Vagina (tissue), 2 donors: ENCODE data around the gene PI16.

Source experiments
- POLR2A ChIP-seq, 2 donors: fragments of 450-650 bp; IDR thresholded peaks; one replicate each; pipeline ENCODE4 v1.6.1; 2017; ENCODE audit warnings: antibody characterized with exemption in 2 of 2, mild to moderate bottlenecking in 2 of 2, moderate library complexity in 2 of 2
- POLR2AphosphoS5 ChIP-seq, 2 donors: sonication (generic); formaldehyde crosslinking; IDR thresholded peaks; one replicate each; pipeline ENCODE4 v1.9.0; 2017; ENCODE audit warnings: antibody characterized with exemption in 2 of 2, mild to moderate bottlenecking in 2 of 2, low read depth in 1 of 2; ENCODE audit not compliant: insufficient read depth in 1 of 2
- TF ChIP-seq, protein P1 (sequence below), 3 experiments: fragments of 450-650 bp in 2 of 3; fragments of 200-600 bp in 1 of 3; sonication (generic) in 1 of 3; IDR thresholded peaks; one replicate each; pipeline ENCODE4 v1.5.1; 2017 to 2019; ENCODE audit warnings: antibody characterized with exemption in 3 of 3, mild to moderate bottlenecking in 2 of 3, moderate library complexity in 2 of 3

DNA sequence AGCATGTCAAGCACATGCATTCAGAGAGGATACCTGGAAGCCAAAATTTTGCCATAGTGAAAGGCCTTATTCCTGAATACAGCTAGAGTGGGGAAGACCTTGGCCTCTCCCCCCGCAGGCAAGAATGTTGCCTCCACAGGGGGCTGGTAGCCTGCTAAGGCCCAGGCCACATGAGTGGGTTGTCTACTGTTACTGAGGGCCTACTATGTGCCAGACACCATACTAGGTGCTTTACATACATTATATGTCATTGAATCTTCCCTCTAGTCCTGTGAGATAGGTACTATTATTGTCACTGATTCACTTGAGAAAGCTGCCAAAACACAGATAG lies 642 bp upstream of the PI16 start:
- no peak for TF ChIP-seq POLR2A (IDR thresholded peaks at IDR 0.05)
- TF ChIP-seq, protein P1, sequence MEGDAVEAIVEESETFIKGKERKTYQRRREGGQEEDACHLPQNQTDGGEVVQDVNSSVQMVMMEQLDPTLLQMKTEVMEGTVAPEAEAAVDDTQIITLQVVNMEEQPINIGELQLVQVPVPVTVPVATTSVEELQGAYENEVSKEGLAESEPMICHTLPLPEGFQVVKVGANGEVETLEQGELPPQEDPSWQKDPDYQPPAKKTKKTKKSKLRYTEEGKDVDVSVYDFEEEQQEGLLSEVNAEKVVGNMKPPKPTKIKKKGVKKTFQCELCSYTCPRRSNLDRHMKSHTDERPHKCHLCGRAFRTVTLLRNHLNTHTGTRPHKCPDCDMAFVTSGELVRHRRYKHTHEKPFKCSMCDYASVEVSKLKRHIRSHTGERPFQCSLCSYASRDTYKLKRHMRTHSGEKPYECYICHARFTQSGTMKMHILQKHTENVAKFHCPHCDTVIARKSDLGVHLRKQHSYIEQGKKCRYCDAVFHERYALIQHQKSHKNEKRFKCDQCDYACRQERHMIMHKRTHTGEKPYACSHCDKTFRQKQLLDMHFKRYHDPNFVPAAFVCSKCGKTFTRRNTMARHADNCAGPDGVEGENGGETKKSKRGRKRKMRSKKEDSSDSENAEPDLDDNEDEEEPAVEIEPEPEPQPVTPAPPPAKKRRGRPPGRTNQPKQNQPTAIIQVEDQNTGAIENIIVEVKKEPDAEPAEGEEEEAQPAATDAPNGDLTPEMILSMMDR (IDR thresholded peaks at IDR 0.05), result no peak
- no peak for TF ChIP-seq POLR2AphosphoS5 (IDR thresholded peaks at IDR 0.05; ENCODE audit: insufficient read depth in 1 of 2, low read depth in 1 of 2)
